SK-N-SH (cell line): ENCODE measurements around the gene RAD21L1. TPM values are rescaled to one million over a fixed set of nuclear protein-coding genes. Genes with fewer than 3 reads are reported as not detected.

Experiments
- CTCF ChIA-PET: fragments of 300-600, 350-600 bp; formaldehyde crosslinking; extraction: SDS; loops from one replicate; lab custom pipeline; 2021; lab: Yijun Ruan, JAX
- POLR2A ChIA-PET: fragments of 350-600 bp; sonication (Branson Sonifier 250); formaldehyde crosslinking; extraction: SDS; loops from one replicate; lab custom pipeline; 2020; ENCODE audit warnings: antibody characterized with exemption, inconsistent platforms; lab: Yijun Ruan, JAX
- DNase-seq: peaks from one replicate; pipeline ENCODE4 v3.0.0; 2012
- H2AFZ ChIP-seq: fragments of 200-600 bp; sonication (generic); 2 replicates; pipeline ENCODE4 v1.8.1; 2016; ENCODE audit warnings: antibody characterized with exemption, mild to moderate bottlenecking, low read depth
- H3F3A ChIP-seq: fragments of 200-600 bp; sonication (generic); replicated peaks from 2 replicates; pipeline ENCODE3; 2016; ENCODE audit warnings: antibody characterized with exemption, mild to moderate bottlenecking; ENCODE audit not compliant: insufficient read depth
- H3K27ac ChIP-seq, 2 experiments: fragments of 200-500 bp in 1 of 2; fragments of 200-600 bp in 1 of 2; sonication (Bioruptor generic) in 1 of 2; sonication (generic), shearing (Covaris generic) in 1 of 2; 2 replicates each; pipeline versions ENCODE4 v1.5.1 to v1.6.1; 2014 to 2016; ENCODE audit warnings: low read depth in 2 of 2, inconsistent platforms in 1 of 2, low read length in 1 of 2, mild to moderate bottlenecking in 1 of 2, mixed read lengths in 1 of 2
- H3K27me3 ChIP-seq: fragments of 200-600 bp; sonication (generic), shearing (Covaris generic); 2 replicates; pipeline ENCODE4 v1.6.1; 2016; ENCODE audit warnings: mixed run types; ENCODE audit not compliant: insufficient read depth
- H3K36me3 ChIP-seq, 2 experiments: fragments of 200-500 bp in 1 of 2; fragments of 200-600 bp in 1 of 2; sonication (Bioruptor generic) in 1 of 2; sonication (generic) in 1 of 2; replicated peaks in 1 of 2; 2 replicates each; pipeline versions ENCODE3 to v1.5.1; 2014 to 2016; ENCODE audit warnings: low read length in 1 of 2, mild to moderate bottlenecking in 1 of 2; ENCODE audit not compliant: insufficient read depth in 2 of 2, control insufficient read depth in 1 of 2
- H3K4me1 ChIP-seq, 2 experiments: fragments of 200-500 bp in 1 of 2; fragments of 200-600 bp in 1 of 2; sonication (Bioruptor generic) in 1 of 2; sonication (generic), shearing (Covaris generic) in 1 of 2; 2 replicates each; pipeline versions ENCODE4 v1.5.1 to v1.6.1; 2014 to 2016; ENCODE audit warnings: low read depth in 1 of 2, low read length in 1 of 2, mixed run types in 1 of 2; ENCODE audit not compliant: insufficient read depth in 2 of 2, control insufficient read depth in 1 of 2
- H3K4me2 ChIP-seq: fragments of 200-600 bp; sonication (generic), shearing (Covaris generic); 2 replicates; pipeline ENCODE4 v1.6.1; 2017; ENCODE audit warnings: mixed run types
- H3K4me3 ChIP-seq, 2 experiments: fragments of 200-500 bp in 1 of 2; fragments of 200-600 bp in 1 of 2; sonication (Bioruptor generic) in 1 of 2; sonication (generic), shearing (Covaris generic) in 1 of 2; 2 replicates each; pipeline versions ENCODE4 v1.5.1 to v1.8.1; 2014 to 2016; ENCODE audit warnings: low read depth in 2 of 2, inconsistent platforms in 1 of 2, low read length in 1 of 2, mild to moderate bottlenecking in 1 of 2, mixed read lengths in 1 of 2, moderate library complexity in 1 of 2
- H3K79me2 ChIP-seq: fragments of 200-600 bp; sonication (generic); 2 replicates; pipeline ENCODE4 v1.8.1; 2017; ENCODE audit warnings: mild to moderate bottlenecking; ENCODE audit not compliant: insufficient read depth
- H3K9ac ChIP-seq: fragments of 200-600 bp; sonication (generic); 2 replicates; pipeline ENCODE4 v1.6.1; 2017; ENCODE audit warnings: mixed run types
- H3K9me2 ChIP-seq: fragments of 200-600 bp; sonication (generic); 2 replicates; pipeline ENCODE4 v1.6.1; 2017; ENCODE audit warnings: mixed run types
- H3K9me3 ChIP-seq: fragments of 200-600 bp; sonication (generic); 2 replicates; pipeline ENCODE4 v1.6.1; 2017; ENCODE audit warnings: mixed run types, mild to moderate bottlenecking, moderate library complexity
- H4K20me1 ChIP-seq: fragments of 200-600 bp; sonication (generic); 2 replicates; pipeline ENCODE4 v1.6.1; 2017; ENCODE audit warnings: mild to moderate bottlenecking, mixed run types; ENCODE audit not compliant: insufficient read depth
- CHD2 ChIP-seq: fragments of 150-350 bp; IDR thresholded peaks from 2 replicates; pipeline ENCODE4 v1.6.1; 2018; ENCODE audit warnings: low read length; ENCODE audit not compliant: partially characterized antibody
- EP300 ChIP-seq, 2 experiments: IDR thresholded peaks; 2 replicates each; pipeline versions ENCODE4 v1.4.0 to v1.6.1; 2012; ENCODE audit warnings: borderline replicate concordance in 1 of 2, low read depth in 1 of 2, low read length in 1 of 2
- EZH2phosphoT487 ChIP-seq: fragments of 200-600 bp; sonication (generic); IDR thresholded peaks from 2 replicates; pipeline ENCODE4 v1.6.1; 2017; ENCODE audit warnings: low read depth, mixed run types, mild to moderate bottlenecking, antibody characterized with exemption, moderate library complexity, borderline replicate concordance
- FOSL2 ChIP-seq: IDR thresholded peaks from 2 replicates; pipeline ENCODE4 v1.4.0; 2012; ENCODE audit warnings: low read depth, mild to moderate bottlenecking, moderate library complexity, borderline replicate concordance
- GABPA ChIP-seq: IDR thresholded peaks from 2 replicates; pipeline ENCODE4 v1.4.0; 2012; ENCODE audit warnings: low read depth, mild to moderate bottlenecking
- MXI1 ChIP-seq: IDR thresholded peaks from 2 replicates; pipeline ENCODE4 v1.6.1; 2012; ENCODE audit warnings: mild to moderate bottlenecking, low read depth, low read length, improper control_type of control experiment
- NRF1 ChIP-seq: IDR thresholded peaks from 2 replicates; pipeline ENCODE4 v1.6.1; 2012; ENCODE audit warnings: low read depth, mild to moderate bottlenecking, low read length
- RAD21 ChIP-seq: IDR thresholded peaks from 2 replicates; pipeline ENCODE4 v1.6.1; 2012; ENCODE audit warnings: mild to moderate bottlenecking, low read length
- RXRA ChIP-seq: IDR thresholded peaks from 2 replicates; pipeline ENCODE4 v1.4.0; 2012; ENCODE audit warnings: low read depth, mild to moderate bottlenecking, borderline replicate concordance
- SIN3A ChIP-seq: IDR thresholded peaks from 2 replicates; pipeline ENCODE4 v1.6.1; 2012; ENCODE audit warnings: low read depth, mild to moderate bottlenecking, low read length, moderate library complexity, borderline replicate concordance
- TAF1 ChIP-seq: IDR thresholded peaks from 2 replicates; pipeline ENCODE4 v1.6.1; 2012; ENCODE audit warnings: low read depth, mild to moderate bottlenecking, low read length, moderate library complexity, borderline replicate concordance
- TCF12 ChIP-seq: IDR thresholded peaks from 2 replicates; pipeline ENCODE4 v1.4.0; 2012
- YY1 ChIP-seq: IDR thresholded peaks from 2 replicates; pipeline ENCODE4 v1.4.0; 2012; ENCODE audit warnings: low read depth, mild to moderate bottlenecking
- WGBS: methylation state at CpG from one replicate; pipeline ENCODE4 v1.1.6; 2017; ENCODE audit warnings: low lambda C conversion rate; 5-methylcytosine and 5-hydroxymethylcytosine counted together
- polyA plus RNA-seq, 3 experiments: library from polyadenylated mRNA; depleted of rRNA; stranded (reverse); fragments of >200 nt; gene quantifications; 2 replicates each; pipeline ENCODE4 v1.2.3, GENCODE V29; 2012
- TF ChIP-seq, protein P1 (sequence below): IDR thresholded peaks from 2 replicates; pipeline ENCODE4 v1.6.1; 2012; ENCODE audit warnings: mild to moderate bottlenecking, low read depth, low read length, moderate library complexity
- TF ChIP-seq, protein P2 (sequence below): fragments of 200-600 bp; sonication (generic); IDR thresholded peaks from 2 replicates; pipeline ENCODE4 v1.6.1; 2017; ENCODE audit warnings: antibody characterized with exemption, mild to moderate bottlenecking, moderate library complexity
- TF ChIP-seq, protein P3 (sequence below): IDR thresholded peaks from 2 replicates; pipeline ENCODE4; 2012
- TF ChIP-seq, protein P4 (sequence below): fragments of 150-350 bp; IDR thresholded peaks from 2 replicates; pipeline ENCODE4 v1.6.1; 2017; ENCODE audit warnings: antibody characterized with exemption, low read length, low read depth, borderline replicate concordance

The RAD21L1 gene
- polyA plus RNA-seq (2012; rRNA removed) = 0.03 TPM in 1 of 2 replicates, not detected in the other
- 0.08 and 0.09 TPM in 2 replicates for polyA plus RNA-seq (2012; cell fraction: cytosol; rRNA removed)
- polyA plus RNA-seq (2012; cell fraction: nucleus; rRNA removed) = 0.07 and 0.28 TPM in 2 replicates

DNA sequence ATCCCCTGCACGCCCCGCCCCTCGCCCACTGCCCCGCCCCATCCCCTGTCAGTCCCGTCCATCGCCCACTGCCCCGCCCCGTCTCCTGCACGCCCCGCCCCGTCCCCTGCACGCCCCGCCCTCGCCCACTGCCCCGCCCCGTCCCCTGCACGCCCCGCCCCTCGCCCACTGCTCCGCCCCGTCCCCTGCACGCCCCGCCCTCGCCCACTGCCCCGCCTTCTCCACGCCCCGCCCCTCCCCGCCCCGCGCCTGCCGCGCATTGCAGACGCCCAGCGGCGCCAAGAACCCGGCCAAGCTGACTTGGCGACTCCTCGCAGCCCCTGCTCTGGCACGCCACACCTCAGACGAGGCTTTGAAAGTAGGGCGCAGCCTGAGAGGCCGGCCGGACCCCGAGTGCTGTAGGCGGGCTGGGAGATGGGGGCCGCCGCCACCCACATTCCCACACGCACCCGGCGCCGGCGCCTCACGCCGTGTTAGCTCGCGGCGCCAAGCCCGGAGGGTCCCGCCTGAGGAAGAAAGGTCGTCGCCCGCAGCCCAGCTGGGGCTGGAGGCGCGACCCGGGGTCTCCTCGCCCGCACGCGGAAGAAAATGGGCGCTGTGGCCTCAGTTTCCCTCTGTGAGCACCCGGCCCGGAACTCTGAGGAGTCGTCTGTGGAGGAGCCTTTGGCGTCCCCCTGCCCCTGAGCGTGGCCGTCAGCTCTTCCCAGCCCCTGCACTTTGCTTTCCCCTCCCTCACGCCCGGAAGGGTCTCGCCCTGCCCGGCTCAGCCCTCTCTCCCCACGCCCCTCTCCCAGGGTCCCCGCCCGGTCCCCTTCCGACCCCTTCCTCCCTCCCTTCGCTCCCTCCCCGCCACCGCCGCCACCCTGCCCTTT, at the start of gene RAD21L1:
Gene RAD21L1, plus strand, starts transcription at position 262 of the 872 bp plus-strand sequence. CDS start 2,410 bp downstream, outside the sequence.
- Histone ChIP-seq H3F3A (peaks cover 3% of the 10 kb centered on the region), H4K20me1 (no peaks in the 10 kb centered on the region), H3K4me2 (peak within 1 kb of the TSS; percentile 100), H3K27me3 (no peaks in the 10 kb centered on the region)
- CTCF ChIA-PET = interaction anchor here (0.6 to 3.3 kb wide), 4 partner anchors 13 to 48 kb away, joined by 3 to 20 read pairs (median 3); no protein-coding TSS in a partner anchor
- TF ChIP-seq TAF1 (no peak), MXI1 (0 out of 2 replicates have a peak, but pooled peaks have one; percentile 42)
- TF ChIP-seq, all 33 proteins: peak for 1
- POLR2A ChIA-PET = no interaction called here
- WGBS = 5% methylated on average over 28 of the region's 88 CpGs
- DNase-seq = peak; percentile 100
- Histone ChIP-seq H3K79me2 (no peaks in the 10 kb centered on the region), H3K36me3 (no peaks in the 10 kb centered on the region), H3K4me1 (peaks cover 0 to 3% of the 10 kb centered on the region in 2 experiments; a peak in 2 of 4 replicates), H3K4me3 (peak within 1 kb of the TSS; percentile 80), H3K9me3 (no peaks in the 10 kb centered on the region), H3K9ac (peak within 1 kb of the TSS; percentile 68; the same call in 1 of the 2 replicates), H3K27ac (peak within 1 kb of the TSS in 1 of 2 experiments; percentile 13; a peak in 2 of 4 replicates), H3K9me2 (no peaks in the 10 kb centered on the region), H2AFZ (peak within 1 kb of the TSS; percentile 98; the same call in 1 of the 2 replicates)

DNA sequence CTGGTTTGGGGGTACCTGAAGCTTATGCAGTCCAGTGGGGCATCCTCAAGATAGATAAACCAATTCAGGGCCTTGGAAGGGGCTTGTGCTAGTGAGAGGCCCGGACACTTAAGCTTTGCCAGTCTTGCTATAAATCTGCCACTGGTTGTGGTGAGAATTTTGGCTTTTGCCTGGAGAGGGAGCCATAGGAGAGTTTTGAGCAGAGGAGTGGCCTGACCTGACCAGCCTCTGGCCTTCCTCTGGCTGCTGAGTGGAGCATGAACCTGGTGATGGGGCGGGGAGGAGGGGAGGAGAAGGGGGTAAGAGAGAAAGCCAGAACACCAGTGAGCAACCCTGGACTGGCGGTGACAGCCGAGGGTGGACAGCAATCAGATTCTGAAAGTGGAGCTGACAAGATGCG, 48.2 kb upstream of the RAD21L1 start:
- Histone ChIP-seq H3K36me3 (peaks cover 0 to 11% of the 10 kb centered on the region in 2 experiments), H3K4me2 (no peak overlapping the region), H3K79me2 (no peaks in the 10 kb centered on the region), H3K4me3 (no peak overlapping the region), H2AFZ (no peak overlapping the region)
- 91% methylated on average over 5 of the region's 5 CpGs for WGBS
- no peak for TF ChIP-seq EP300 (IDR thresholded peaks at IDR 0.05; ENCODE audit: borderline replicate concordance in 1 of 2, low read depth in 1 of 2, low read length in 1 of 2)
- TF ChIP-seq RXRA = no peak
- no peak for TF ChIP-seq NRF1
- TF ChIP-seq, protein P1, sequence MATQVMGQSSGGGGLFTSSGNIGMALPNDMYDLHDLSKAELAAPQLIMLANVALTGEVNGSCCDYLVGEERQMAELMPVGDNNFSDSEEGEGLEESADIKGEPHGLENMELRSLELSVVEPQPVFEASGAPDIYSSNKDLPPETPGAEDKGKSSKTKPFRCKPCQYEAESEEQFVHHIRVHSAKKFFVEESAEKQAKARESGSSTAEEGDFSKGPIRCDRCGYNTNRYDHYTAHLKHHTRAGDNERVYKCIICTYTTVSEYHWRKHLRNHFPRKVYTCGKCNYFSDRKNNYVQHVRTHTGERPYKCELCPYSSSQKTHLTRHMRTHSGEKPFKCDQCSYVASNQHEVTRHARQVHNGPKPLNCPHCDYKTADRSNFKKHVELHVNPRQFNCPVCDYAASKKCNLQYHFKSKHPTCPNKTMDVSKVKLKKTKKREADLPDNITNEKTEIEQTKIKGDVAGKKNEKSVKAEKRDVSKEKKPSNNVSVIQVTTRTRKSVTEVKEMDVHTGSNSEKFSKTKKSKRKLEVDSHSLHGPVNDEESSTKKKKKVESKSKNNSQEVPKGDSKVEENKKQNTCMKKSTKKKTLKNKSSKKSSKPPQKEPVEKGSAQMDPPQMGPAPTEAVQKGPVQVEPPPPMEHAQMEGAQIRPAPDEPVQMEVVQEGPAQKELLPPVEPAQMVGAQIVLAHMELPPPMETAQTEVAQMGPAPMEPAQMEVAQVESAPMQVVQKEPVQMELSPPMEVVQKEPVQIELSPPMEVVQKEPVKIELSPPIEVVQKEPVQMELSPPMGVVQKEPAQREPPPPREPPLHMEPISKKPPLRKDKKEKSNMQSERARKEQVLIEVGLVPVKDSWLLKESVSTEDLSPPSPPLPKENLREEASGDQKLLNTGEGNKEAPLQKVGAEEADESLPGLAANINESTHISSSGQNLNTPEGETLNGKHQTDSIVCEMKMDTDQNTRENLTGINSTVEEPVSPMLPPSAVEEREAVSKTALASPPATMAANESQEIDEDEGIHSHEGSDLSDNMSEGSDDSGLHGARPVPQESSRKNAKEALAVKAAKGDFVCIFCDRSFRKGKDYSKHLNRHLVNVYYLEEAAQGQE = no peak
- TF ChIP-seq YY1 = no peak
- peak; percentile 28 for TF ChIP-seq RAD21
- TF ChIP-seq CHD2 = no peak
- TF ChIP-seq GABPA = no peak
- TF ChIP-seq, protein P2, sequence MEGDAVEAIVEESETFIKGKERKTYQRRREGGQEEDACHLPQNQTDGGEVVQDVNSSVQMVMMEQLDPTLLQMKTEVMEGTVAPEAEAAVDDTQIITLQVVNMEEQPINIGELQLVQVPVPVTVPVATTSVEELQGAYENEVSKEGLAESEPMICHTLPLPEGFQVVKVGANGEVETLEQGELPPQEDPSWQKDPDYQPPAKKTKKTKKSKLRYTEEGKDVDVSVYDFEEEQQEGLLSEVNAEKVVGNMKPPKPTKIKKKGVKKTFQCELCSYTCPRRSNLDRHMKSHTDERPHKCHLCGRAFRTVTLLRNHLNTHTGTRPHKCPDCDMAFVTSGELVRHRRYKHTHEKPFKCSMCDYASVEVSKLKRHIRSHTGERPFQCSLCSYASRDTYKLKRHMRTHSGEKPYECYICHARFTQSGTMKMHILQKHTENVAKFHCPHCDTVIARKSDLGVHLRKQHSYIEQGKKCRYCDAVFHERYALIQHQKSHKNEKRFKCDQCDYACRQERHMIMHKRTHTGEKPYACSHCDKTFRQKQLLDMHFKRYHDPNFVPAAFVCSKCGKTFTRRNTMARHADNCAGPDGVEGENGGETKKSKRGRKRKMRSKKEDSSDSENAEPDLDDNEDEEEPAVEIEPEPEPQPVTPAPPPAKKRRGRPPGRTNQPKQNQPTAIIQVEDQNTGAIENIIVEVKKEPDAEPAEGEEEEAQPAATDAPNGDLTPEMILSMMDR = peak; percentile 15; the same call in 1 of the 2 replicates
- TF ChIP-seq SIN3A = no peak
- no peak for TF ChIP-seq FOSL2
- no peak for TF ChIP-seq EZH2phosphoT487
- TF ChIP-seq, protein P3, sequence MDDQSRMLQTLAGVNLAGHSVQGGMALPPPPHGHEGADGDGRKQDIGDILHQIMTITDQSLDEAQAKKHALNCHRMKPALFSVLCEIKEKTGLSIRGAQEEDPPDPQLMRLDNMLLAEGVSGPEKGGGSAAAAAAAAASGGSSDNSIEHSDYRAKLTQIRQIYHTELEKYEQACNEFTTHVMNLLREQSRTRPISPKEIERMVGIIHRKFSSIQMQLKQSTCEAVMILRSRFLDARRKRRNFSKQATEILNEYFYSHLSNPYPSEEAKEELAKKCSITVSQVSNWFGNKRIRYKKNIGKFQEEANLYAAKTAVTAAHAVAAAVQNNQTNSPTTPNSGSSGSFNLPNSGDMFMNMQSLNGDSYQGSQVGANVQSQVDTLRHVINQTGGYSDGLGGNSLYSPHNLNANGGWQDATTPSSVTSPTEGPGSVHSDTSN = no peak
- no peak for TF ChIP-seq TCF12
- TF ChIP-seq, protein P4, sequence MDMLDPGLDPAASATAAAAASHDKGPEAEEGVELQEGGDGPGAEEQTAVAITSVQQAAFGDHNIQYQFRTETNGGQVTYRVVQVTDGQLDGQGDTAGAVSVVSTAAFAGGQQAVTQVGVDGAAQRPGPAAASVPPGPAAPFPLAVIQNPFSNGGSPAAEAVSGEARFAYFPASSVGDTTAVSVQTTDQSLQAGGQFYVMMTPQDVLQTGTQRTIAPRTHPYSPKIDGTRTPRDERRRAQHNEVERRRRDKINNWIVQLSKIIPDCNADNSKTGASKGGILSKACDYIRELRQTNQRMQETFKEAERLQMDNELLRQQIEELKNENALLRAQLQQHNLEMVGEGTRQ = no peak
- TF ChIP-seq, all 33 proteins: peak for 2
- Histone ChIP-seq H3K9me2 (no peaks in the 10 kb centered on the region), H3K27ac (no peak overlapping the region), H3K9me3 (no peaks in the 10 kb centered on the region), H3F3A (no peaks in the 10 kb centered on the region), H4K20me1 (no peaks in the 10 kb centered on the region), H3K4me1 (no peaks in the 10 kb centered on the region; a peak in 1 of 4 replicates), H3K27me3 (no peaks in the 10 kb centered on the region), H3K9ac (no peak overlapping the region)
- DNase-seq = peak; percentile 44
- POLR2A ChIA-PET = no interaction called here
- CTCF ChIA-PET = interaction anchor here (0.7 to 3.2 kb wide), 6 partner anchors 8 to 69 kb away, joined by 3 to 17 read pairs (median 4); partner anchors contain the start of gene RAD21L1
